Parathyroid adenoma (tissue), 2 donors: ENCODE measurements around the gene GNAO1.

Source experiments
- H2AFZ ChIP-seq: fragments of 300-600 bp; sonication (generic); one replicate; pipeline ENCODE4 v1.7.0; 2017; ENCODE audit warnings: antibody characterized with exemption, mild to moderate bottlenecking
- H3K27ac ChIP-seq: fragments of 300-600 bp; sonication (generic); one replicate; pipeline ENCODE4 v1.7.0; 2017
- H3K27me3 ChIP-seq: fragments of 300-600 bp; sonication (generic); one replicate; pipeline ENCODE4 v1.7.0; 2017; ENCODE audit warnings: low read length; ENCODE audit not compliant: control insufficient read depth, insufficient read depth
- H3K36me3 ChIP-seq: fragments of 300-600 bp; sonication (generic); one replicate; pipeline ENCODE4 v1.7.0; 2017; ENCODE audit warnings: low read length; ENCODE audit not compliant: control insufficient read depth, insufficient read depth
- H3K4me1 ChIP-seq: fragments of 300-600 bp; sonication (generic); one replicate; pipeline ENCODE4 v1.7.0; 2017; ENCODE audit warnings: control low read depth
- H3K4me2 ChIP-seq: fragments of 300-600 bp; sonication (generic); one replicate; pipeline ENCODE4 v1.7.0; 2017; ENCODE audit warnings: low read length
- H3K4me3 ChIP-seq: fragments of 300-600 bp; sonication (generic); one replicate; pipeline ENCODE4 v1.7.0; 2017; ENCODE audit warnings: low read depth, low read length
- H3K79me2 ChIP-seq: fragments of 300-600 bp; sonication (generic); one replicate; pipeline ENCODE4 v1.7.0; 2017; ENCODE audit warnings: control low read depth
- H3K9ac ChIP-seq: fragments of 300-600 bp; sonication (generic); one replicate; pipeline ENCODE4 v1.7.0; 2017; ENCODE audit warnings: mild to moderate bottlenecking
- H3K9me3 ChIP-seq: fragments of 300-600 bp; sonication (generic); one replicate; pipeline ENCODE4 v1.7.0; 2017; ENCODE audit warnings: low read length; ENCODE audit not compliant: control insufficient read depth
- TF ChIP-seq, protein P1 (sequence below): fragments of 300-600 bp; sonication (generic); IDR thresholded peaks from one replicate; pipeline ENCODE4 v1.7.0; 2017; ENCODE audit warnings: antibody characterized with exemption, mild to moderate bottlenecking
- donor health status: primary hyperparathyroidism.

Gene GNAO1

DNA sequence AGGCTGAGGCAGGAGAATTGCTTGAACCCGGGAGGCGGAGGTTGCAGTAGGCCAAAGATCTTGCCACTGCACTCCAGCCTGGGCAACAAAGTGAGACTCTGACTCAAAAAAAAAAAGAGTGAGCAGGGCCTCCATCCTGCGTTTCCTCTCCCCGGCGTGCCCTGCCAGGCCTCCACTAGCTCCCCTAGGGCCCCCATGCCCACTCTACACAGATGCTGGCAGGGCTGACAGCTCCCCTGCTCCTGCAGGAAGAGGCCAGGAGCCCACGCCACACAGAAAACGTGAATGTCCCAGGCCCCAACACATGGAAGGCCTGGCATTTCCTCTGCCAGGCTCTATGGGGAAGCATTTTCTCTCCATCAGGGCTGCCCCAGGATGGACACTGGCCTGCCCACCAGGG, 124.7 kb downstream of the GNAO1 start:
- no peak overlapping the region for H3K4me2 ChIP-seq
- H3K27ac ChIP-seq = no peak overlapping the region
- H3K27me3 ChIP-seq = no peaks in the 10 kb centered on the region
- H3K9ac ChIP-seq = no peak overlapping the region
- H2AFZ ChIP-seq = no peak overlapping the region
- no peaks in the 10 kb centered on the region for H3K4me1 ChIP-seq
- TF ChIP-seq, protein P1, sequence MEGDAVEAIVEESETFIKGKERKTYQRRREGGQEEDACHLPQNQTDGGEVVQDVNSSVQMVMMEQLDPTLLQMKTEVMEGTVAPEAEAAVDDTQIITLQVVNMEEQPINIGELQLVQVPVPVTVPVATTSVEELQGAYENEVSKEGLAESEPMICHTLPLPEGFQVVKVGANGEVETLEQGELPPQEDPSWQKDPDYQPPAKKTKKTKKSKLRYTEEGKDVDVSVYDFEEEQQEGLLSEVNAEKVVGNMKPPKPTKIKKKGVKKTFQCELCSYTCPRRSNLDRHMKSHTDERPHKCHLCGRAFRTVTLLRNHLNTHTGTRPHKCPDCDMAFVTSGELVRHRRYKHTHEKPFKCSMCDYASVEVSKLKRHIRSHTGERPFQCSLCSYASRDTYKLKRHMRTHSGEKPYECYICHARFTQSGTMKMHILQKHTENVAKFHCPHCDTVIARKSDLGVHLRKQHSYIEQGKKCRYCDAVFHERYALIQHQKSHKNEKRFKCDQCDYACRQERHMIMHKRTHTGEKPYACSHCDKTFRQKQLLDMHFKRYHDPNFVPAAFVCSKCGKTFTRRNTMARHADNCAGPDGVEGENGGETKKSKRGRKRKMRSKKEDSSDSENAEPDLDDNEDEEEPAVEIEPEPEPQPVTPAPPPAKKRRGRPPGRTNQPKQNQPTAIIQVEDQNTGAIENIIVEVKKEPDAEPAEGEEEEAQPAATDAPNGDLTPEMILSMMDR = no peak
- peaks cover 15% of the 10 kb centered on the region for H3K79me2 ChIP-seq
- H3K4me3 ChIP-seq = no peak overlapping the region
- no peaks in the 10 kb centered on the region for H3K9me3 ChIP-seq
- H3K36me3 ChIP-seq = no peaks in the 10 kb centered on the region

DNA sequence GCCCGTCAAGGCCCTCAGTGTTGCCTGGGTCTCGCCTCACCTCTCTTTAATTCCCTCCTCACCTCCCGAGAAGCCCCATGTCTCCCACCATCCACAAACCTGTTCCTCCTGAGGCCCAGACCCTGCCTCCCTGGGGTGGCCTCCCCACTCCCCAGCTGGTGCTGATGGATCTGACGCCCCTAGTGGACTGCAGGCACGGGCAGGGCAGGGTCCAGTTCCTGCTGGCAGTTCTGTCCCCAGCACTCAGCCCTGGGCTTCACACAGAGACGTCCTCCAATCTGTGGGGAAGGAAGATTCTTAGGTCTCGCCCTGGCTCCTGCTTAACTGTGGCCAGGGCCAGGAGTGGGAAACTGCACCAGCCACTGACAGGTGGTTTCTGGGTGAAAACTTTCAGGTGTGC, 125.3 kb downstream of the GNAO1 start:
- no peaks in the 10 kb centered on the region for H3K9me3 ChIP-seq
- H3K36me3 ChIP-seq = no peaks in the 10 kb centered on the region
- TF ChIP-seq, protein P1 = no peak
- no peak overlapping the region for H3K4me2 ChIP-seq
- no peak overlapping the region for H3K27ac ChIP-seq
- no peaks in the 10 kb centered on the region for H3K4me1 ChIP-seq
- H2AFZ ChIP-seq = no peak overlapping the region
- H3K79me2 ChIP-seq = peaks cover 15% of the 10 kb centered on the region
- H3K9ac ChIP-seq = no peak overlapping the region
- H3K27me3 ChIP-seq = no peaks in the 10 kb centered on the region
- no peak overlapping the region for H3K4me3 ChIP-seq

DNA sequence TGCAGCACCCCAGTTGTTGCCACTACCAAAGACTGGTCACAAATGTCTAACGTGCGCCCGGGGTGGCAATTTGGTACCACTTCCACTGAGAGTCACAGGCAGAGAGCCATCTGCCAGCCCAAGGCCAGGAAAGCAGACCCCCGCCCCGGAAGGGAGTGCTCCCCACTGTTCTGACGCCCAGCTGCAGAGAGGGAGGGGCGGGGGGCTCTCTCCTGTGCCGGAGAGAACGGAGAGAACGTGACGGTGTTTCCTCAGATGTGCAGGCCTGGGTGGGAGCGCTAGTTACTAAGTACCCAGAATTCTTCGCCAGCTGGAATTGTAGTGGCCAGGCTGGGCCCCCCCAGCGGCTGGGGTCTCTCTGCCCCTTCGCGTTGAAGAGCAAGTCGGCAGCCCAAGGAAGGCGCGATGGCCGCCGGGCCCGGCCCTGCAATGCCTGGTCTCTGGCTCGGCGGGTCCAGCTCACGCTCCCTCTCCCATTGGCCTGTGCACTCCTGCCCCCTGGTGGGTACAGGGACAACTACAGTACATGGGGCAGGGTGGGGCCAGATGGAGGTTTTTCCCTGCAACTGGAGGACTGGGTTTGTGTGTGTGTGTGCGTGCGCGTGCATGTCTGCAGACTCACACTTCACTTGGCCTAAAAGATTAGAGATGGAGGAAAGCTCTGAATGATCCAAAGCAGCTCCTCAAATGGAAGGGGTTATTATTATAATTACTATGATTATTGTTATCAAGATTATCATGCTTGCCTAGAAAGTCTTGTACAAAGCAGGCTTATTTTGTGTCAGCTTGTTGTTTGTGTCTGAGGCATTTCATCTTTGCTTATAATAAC, 126.9 kb downstream of the GNAO1 start:
- Histone ChIP-seq H3K27ac (no peak overlapping the region), H3K4me1 (no peaks in the 10 kb centered on the region)

DNA sequence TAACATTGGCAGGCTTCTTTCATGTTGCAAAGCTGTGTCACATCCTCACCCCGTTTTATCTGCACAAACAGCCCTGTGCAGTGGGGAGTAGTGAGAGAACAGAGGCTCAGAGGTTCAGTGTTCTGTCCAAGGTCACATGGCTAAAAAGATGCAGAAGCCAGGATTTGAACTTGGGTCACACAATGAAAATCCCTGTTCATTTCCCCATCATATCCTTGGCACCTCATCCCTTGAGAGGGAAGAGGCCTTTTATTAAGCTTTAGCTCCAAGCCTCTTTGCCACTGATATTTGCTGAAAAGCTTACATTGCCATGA, 127.5 kb downstream of the GNAO1 start:
- H3K27me3 ChIP-seq = no peaks in the 10 kb centered on the region
- H3K9ac ChIP-seq = no peak overlapping the region
- no peak overlapping the region for H2AFZ ChIP-seq
- H3K36me3 ChIP-seq = no peaks in the 10 kb centered on the region
- TF ChIP-seq, protein P1 = no peak
- H3K4me3 ChIP-seq = no peak overlapping the region
- H3K79me2 ChIP-seq = peaks cover 21% of the 10 kb centered on the region
- H3K9me3 ChIP-seq = no peaks in the 10 kb centered on the region
- no peak overlapping the region for H3K4me2 ChIP-seq
- no peaks in the 10 kb centered on the region for H3K4me1 ChIP-seq
- H3K27ac ChIP-seq = no peak overlapping the region

More for the DNA sequence above, 126.9 kb downstream of the GNAO1 start:
- Histone ChIP-seq H3K9ac (no peak overlapping the region), H3K4me3 (no peak overlapping the region), H3K79me2 (peaks cover 21% of the 10 kb centered on the region), H3K4me2 (peak overlapping the region; percentile 18), H3K9me3 (no peaks in the 10 kb centered on the region), H2AFZ (peak overlapping the region; percentile 63), H3K27me3 (no peaks in the 10 kb centered on the region), H3K36me3 (no peaks in the 10 kb centered on the region)
- TF ChIP-seq, protein P1 = peak; percentile 87

DNA sequence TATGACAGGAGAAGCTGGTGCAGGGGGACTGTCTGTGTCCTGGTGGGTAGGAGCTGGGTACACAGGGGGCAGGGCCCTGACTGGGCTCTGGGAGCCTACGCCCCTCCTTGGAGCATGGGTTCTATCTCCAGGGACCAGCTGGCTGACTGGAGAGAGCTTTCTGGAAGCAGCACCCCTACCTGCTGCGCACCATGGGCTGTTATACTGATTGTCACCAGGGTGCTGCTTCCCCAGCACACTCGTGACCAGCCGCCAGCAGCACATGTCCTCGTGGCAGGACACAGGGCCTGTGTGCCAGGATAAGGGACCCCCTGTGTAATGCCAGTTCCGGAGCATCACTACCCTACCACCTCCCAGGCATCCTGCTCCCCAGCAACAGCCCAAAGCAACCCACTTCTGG, 128.1 kb downstream of the GNAO1 start:
- no peaks in the 10 kb centered on the region for H3K36me3 ChIP-seq
- H3K79me2 ChIP-seq = peaks cover 21% of the 10 kb centered on the region
- H3K9ac ChIP-seq = no peak overlapping the region
- H3K27me3 ChIP-seq = no peaks in the 10 kb centered on the region
- no peak overlapping the region for H3K4me2 ChIP-seq
- no peak overlapping the region for H2AFZ ChIP-seq
- no peak overlapping the region for H3K4me3 ChIP-seq
- no peaks in the 10 kb centered on the region for H3K9me3 ChIP-seq
- H3K4me1 ChIP-seq = no peaks in the 10 kb centered on the region
- no peak overlapping the region for H3K27ac ChIP-seq
- TF ChIP-seq, protein P1 = no peak
